ENCODE results near the gene FAM204A.
A peak's percentile ranks its signal among the peaks of the same experiment; 100 is the strongest.

FAM204A gene

GRCh38 chr10:118330295-118331076, 11.6 kb downstream of the FAM204A start:
- DNase-seq, result no peak

- DNase-seq, result no peak
Observed at GRCh38 chr10:118324140-118324539, 18.0 kb downstream of the FAM204A start.

GRCh38 chr10:118321724-118322575, 20.2 kb downstream of the FAM204A start:
- DNase-seq, result no peak

- DNase-seq, result no peak
Observed at GRCh38 chr10:118315629-118316028, 26.5 kb downstream of the FAM204A start.

- no peak for DNase-seq
Observed at GRCh38 chr10:118314882-118315281, 27.2 kb downstream of the FAM204A start.

- DNase-seq, result no peak
Observed at GRCh38 chr10:118311505-118311904, 30.6 kb downstream of the FAM204A start.

GRCh38 chr10:118310822-118311221, 31.3 kb downstream of the FAM204A start:
- no peak for DNase-seq

- no peak for DNase-seq
Observed at GRCh38 chr10:118309911-118310310, 32.2 kb downstream of the FAM204A start.

GRCh38 chr10:118308664-118309063, 33.5 kb downstream of the FAM204A start:
- DNase-seq, result no peak

GRCh38 chr10:118307859-118308258, 34.3 kb downstream of the FAM204A start:
- DNase-seq, result no peak

- no peak for DNase-seq
Observed at GRCh38 chr10:118307220-118307619, 34.9 kb downstream of the FAM204A start.

- DNase-seq, result peak; percentile 15
Observed at GRCh38 chr10:118305730-118306129, 36.4 kb downstream of the FAM204A start.

- no peak for DNase-seq
Observed at GRCh38 chr10:118304521-118304920, 37.6 kb downstream of the FAM204A start.

GRCh38 chr10:118301211-118301610, 40.9 kb downstream of the FAM204A start:
- no peak for DNase-seq

GRCh38 chr10:118300320-118300719, 41.8 kb downstream of the FAM204A start:
- DNase-seq, result no peak

GRCh38 chr10:118298787-118299186, 43.3 kb downstream of the FAM204A start:
- DNase-seq, result no peak

GRCh38 chr10:118291122-118291521, 51.0 kb downstream of the FAM204A start:
- DNase-seq, result no peak

- DNase-seq, result no peak
Observed at GRCh38 chr10:118290471-118290995, 51.6 kb downstream of the FAM204A start.

GRCh38 chr10:118287076-118287806, 54.9 kb downstream of the FAM204A start:
- no peak for DNase-seq

GRCh38 chr10:118286051-118286838, 55.9 kb downstream of the FAM204A start:
- DNase-seq, result no peak

- DNase-seq, result no peak
Observed at GRCh38 chr10:118282670-118283069, 59.5 kb downstream of the FAM204A start.

- DNase-seq, result no peak
Observed at GRCh38 chr10:118278649-118279048, 63.5 kb downstream of the FAM204A start.
